ENCODE results near the gene MIB1.
"Not testable (repeated sequence)": the region's sequence is repeated elsewhere in the genome, so short reads cannot be mapped to it uniquely, and the experiment has no call there.

Gene MIB1

GRCh38 chr18:21745231-21745630, 4.6 kb downstream of the MIB1 start:
- DNase-seq = no peak

DNA sequence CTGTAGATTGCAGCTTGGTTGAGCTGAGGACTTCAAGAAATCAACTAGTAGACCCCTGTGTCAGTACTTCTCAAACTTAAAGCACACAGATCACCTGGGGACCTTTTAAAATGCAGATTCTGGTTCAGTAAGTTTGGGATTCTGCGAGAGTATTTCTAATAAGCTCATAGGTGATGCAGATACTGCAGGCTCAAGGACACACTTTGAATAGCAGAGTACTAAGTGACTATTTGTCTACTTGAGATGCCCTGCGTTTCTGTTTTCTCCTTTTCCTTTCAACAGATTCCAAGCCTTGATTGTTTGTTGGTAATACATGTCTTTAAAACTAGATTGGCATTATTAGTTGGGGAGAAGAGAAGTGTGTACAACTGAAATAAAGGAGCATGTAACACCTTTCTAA, 6.7 kb downstream of the MIB1 start:
- no peak for DNase-seq

DNA sequence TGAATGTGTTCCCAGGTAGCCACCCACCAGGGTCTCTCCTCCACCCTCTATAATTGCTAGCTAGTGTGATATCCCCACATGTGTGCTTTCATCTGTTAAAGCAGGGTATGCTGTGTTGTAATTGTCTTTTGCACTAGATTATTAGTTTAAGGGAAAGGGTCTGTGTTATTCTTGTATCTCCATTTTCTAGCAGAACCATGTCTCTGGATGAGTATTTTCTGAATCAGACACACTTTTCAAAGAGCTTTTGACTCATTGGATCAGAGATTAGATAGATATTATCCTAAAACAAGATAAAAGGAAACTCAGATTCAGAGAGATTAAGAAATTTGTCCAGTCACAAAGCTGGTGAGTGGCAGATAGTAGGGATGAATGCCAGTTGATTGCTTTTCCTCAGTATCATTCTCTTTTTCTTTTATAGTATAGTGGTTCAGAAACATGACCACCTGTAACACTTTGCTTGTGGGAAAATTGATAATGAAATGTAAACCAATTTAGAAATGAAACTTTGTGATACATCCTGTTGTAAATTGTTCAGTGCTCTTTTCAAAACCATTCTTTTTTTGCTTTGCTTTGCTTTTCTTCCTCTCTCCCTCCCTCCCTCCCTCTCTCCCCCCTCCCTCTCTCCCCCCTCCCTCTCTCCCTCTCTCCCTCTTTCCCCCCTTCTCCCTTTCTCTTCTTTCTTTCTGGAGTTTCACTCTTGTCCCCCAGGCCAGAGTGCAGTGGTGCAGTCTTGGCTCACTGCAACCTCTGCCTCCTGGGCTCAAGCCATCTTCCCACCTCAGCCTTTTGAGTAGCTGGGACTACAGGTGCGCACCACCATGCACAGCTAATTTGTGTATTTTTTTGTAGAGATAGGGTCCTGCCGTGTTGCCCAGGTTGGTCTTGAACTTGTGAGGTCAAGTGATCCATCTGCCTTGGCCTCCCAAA, 7.4 kb downstream of the MIB1 start:
- no peak for DNase-seq

DNA sequence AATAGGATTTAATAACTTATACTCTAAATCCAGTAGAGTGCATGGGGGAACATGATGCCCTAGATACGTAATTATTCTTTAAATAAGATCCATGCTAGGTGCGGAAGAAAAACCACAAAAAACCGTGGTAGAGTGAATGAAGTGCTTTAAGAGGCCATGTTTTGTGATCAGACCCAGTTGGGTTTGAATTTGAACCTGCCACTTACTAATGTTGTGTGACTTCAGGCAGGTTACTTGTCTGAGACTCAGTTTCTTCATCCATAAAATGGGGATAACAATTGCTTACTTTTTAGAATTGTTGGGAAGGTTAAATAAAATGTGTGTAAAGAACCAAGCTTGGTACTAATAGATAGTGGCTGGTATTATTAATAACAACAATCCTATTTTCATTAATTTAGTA, 17.2 kb downstream of the MIB1 start:
- DNase-seq = no peak

- DNase-seq = no peak
These were observed 19.2 kb downstream of the MIB1 start for GRCh38 chr18:21759836-21760235.

DNA sequence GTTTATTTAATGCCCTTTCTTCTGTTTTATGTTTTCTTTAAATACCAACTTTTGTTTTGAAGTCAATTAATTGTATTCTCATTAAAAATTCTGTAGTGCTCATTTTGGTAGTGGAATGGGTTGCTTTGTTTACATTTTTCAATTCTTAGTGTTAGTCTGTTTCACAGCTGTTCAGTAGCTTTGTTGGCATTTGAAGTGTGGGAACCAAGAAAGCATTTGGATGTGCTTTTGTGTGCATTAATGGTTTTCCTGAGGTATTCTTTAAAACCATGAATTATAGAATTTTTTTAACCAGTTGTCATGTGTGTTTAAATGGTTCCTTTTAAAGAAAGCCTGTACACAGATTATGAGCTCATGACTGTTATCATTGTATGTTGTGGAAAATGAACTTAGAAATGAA, 19.7 kb downstream of the MIB1 start:
- no peak for DNase-seq

- DNase-seq = no peak
These were observed 21.0 kb downstream of the MIB1 start for GRCh38 chr18:21761471-21762115.

GRCh38 chr18:21762181-21762772, 21.7 kb downstream of the MIB1 start:
- DNase-seq = no peak

GRCh38 chr18:21763846-21764646, 23.5 kb downstream of the MIB1 start:
- no peak for DNase-seq

DNA sequence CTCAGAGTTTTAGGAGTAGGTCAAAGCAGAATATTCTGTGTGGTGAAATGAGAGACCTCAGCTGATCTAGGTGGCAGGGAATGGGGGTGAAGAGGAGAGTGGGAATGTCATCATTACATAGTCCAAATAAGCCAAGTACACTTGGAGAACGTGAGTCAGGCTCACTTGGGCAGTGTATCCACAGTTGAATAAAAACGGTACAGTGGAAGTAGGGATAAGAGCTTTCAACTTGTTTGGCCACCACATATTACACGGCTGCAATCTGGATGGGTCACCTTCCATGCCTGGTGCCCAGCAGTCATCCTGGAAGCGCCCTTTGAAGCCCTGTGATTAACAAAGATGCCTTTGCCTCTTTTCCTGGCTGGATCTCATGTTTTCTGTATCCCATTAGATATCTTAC, 28.6 kb downstream of the MIB1 start:
- no peak for DNase-seq

- DNase-seq = no peak
These were observed 34.1 kb downstream of the MIB1 start for GRCh38 chr18:21774722-21775121.

GRCh38 chr18:21777814-21778213, 37.2 kb downstream of the MIB1 start:
- no peak for DNase-seq

DNA sequence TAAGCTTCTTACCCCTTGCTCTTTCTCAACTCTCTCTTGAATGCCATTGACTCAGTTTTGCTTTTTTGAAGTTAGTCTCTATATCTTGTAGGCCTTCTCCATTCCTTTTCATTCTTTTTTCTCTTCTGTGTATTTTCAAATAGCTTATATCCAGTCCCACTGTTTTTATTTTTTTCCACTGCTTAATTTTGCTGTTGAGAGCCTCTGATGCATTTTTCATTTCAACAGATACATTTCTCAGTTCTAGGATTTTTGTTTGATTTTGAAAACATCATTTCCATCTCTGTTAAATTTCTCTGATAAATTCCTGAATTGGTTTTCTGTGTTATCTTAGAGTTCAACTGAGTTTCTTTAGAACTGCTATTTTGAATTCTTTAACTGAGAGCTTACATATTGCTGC, 45.9 kb downstream of the MIB1 start:
- no peak for DNase-seq

- not testable (repeated sequence) for DNase-seq
These were observed 55.5 kb downstream of the MIB1 start for GRCh38 chr18:21796089-21796488.

GRCh38 chr18:21798126-21798525, 57.5 kb downstream of the MIB1 start:
- no peak for DNase-seq

DNA sequence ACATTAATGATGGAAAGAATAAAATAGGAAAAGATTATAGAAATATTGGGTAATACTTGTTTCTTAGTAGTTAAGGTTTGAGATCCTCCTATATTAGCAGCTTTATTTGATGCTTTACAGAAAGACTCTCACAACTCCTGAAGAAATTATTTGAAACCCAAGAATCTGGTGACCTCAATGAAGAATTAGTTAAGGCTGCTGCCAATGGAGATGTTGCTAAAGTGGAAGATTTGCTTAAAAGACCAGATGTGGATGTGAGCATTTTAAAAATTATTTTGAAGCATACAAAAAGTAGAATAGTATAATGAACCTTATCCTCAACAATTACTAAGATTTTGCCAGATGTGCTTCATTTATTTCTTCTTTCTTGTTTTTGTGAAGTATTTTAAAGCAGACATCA, 59.1 kb downstream of the MIB1 start:
- DNase-seq = no peak

GRCh38 chr18:21803495-21803894, 62.9 kb downstream of the MIB1 start:
- DNase-seq = no peak

- no peak for DNase-seq
These were observed 65.3 kb downstream of the MIB1 start for GRCh38 chr18:21805771-21806366.

DNA sequence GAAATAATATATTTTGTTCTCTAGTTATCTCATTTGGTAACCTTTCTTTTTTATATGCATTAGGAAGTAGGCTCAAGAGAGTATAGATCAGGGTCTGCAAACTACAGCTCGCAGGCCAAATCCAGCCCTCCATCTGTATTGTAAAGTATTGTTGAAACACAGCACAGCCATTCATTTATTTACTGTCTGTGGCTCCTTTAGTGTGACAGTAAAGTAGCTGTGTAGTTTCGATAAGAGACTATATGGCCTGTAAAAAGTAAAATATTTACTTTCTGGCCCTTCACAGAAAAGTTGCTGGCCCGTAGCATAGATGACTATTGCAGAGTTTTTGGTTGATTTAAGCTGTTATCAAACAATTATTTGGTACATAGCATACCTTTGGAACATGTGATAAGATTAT, 67.6 kb downstream of the MIB1 start:
- no peak for DNase-seq

DNA sequence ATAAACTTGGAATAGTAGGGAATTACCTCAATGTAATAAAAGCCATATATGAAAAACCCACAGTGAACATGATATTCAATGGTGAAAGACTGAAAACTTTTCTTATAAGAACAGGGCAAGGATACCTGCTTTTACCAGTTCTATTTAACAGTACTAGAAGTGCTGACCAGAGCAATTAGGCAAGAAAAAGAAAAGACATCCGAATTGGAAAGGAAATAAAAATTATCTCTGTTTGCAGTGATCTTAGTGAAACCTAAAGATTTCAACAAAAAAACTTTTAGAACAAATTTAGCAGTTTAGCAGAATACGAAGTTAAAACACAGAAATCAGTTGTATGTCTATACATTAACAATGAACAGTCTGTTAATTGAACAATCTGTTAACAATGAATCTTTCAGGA, 69.1 kb downstream of the MIB1 start:
- no peak for DNase-seq

- no peak for DNase-seq
These were observed 74.5 kb downstream of the MIB1 start for GRCh38 chr18:21815101-21815500.

GRCh38 chr18:21820033-21820810, 79.6 kb downstream of the MIB1 start:
- no peak for DNase-seq
